Stomach (tissue), 4 donors: ENCODE measurements around the gene AUTS2.

Source experiments
- EP300 ChIP-seq: sonication (generic); formaldehyde crosslinking; IDR thresholded peaks from one replicate; pipeline ENCODE4 v1.6.1; 2017; ENCODE audit warnings: antibody characterized with exemption
- POLR2AphosphoS5 ChIP-seq, 3 donors: sonication (generic); formaldehyde crosslinking; IDR thresholded peaks; one replicate each; pipeline ENCODE4 v1.6.1; 2016; ENCODE audit warnings: antibody characterized with exemption in 3 of 3
- TF ChIP-seq, protein P1 (sequence below), 7 experiments: fragments of 450-650 bp in 4 of 7; fragments of 200-600 bp in 3 of 7; sonication (generic) in 3 of 7; IDR thresholded peaks; one replicate each; pipeline ENCODE4 v1.5.1; 2016 to 2019; ENCODE audit warnings: antibody characterized with exemption in 7 of 7, control low read depth in 2 of 7, mild to moderate bottlenecking in 1 of 7

DNA sequence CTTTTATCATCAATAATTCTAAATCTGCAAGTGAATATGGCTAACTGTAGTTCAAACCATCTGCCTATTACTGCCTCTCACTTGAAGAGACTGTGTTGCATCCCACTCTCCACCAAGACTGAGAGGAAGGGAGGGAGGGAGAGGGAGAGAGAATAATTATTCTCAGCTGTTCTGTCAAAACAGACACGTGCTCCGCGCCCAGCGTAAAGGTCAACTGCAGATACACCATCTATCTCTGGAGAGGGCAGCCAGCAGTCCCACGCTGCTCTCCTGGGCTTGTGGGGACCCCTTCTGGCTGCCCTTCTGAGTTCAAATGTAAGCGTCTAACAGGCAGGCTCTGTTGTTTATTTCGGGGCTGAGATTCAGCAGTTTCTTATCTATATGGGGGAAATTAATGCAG is 908.2 kb downstream of the AUTS2 start:
- TF ChIP-seq, protein P1, sequence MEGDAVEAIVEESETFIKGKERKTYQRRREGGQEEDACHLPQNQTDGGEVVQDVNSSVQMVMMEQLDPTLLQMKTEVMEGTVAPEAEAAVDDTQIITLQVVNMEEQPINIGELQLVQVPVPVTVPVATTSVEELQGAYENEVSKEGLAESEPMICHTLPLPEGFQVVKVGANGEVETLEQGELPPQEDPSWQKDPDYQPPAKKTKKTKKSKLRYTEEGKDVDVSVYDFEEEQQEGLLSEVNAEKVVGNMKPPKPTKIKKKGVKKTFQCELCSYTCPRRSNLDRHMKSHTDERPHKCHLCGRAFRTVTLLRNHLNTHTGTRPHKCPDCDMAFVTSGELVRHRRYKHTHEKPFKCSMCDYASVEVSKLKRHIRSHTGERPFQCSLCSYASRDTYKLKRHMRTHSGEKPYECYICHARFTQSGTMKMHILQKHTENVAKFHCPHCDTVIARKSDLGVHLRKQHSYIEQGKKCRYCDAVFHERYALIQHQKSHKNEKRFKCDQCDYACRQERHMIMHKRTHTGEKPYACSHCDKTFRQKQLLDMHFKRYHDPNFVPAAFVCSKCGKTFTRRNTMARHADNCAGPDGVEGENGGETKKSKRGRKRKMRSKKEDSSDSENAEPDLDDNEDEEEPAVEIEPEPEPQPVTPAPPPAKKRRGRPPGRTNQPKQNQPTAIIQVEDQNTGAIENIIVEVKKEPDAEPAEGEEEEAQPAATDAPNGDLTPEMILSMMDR (IDR thresholded peaks at IDR 0.05) = no peak
- TF ChIP-seq EP300 (no peak), POLR2AphosphoS5 (IDR thresholded peaks at IDR 0.05) (no peak)
